Measurements from ENCODE around the gene MST1R.
"Not testable (repeated sequence)": the region's sequence is repeated elsewhere in the genome, so short reads cannot be mapped to it uniquely, and the experiment has no call there.

Gene MST1R

DNA sequence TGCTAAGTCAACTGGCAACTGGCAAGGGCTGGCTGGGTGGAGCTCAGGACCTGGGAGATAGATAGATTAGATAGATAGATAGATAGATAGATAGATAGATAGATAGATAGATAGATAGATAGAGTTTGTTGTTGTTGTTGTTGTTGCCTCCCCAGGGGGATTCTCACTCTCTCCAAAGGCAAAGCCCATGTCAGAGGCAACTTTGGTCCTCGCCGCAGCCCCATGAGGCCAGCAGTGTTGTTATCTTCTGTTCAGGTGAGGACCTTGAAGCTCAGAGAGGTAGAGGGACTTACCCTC, 7.4 kb upstream of the MST1R start:
- DNase-seq = no peak

DNA sequence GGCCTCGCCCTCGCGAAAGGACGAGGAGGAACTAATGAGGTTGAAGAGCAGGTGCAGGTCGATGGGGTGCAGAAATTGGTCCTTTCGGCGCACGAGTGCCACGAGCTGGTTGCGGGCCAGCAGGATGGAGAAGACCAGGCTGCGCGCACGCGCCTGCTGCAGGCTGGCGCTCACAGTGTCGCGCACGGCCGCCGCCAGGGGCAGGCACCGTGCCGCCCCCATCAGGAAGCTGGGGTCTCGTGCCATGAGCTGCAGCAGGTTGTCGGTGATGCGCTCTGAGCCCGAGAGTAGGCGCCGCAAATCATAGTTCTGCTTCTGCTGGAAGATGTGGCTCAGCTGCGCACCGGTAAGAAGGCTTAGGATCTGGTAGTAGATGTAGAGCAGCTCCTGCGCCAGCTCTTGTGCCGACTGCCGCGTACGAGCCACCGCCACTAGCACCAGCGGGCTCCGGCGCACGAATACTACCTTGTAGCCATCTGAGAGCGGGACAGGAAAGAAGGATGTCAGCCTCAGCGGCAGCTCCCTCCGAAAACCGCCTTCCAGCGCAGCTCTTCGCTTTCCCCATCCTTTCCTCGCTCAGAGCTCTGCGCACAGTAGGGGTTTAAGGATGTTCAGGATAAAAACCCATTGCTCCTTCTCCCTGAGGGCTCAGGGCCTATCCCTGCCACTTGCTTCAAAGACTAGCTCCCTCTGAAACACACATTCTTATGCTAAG, 6.9 kb upstream of the MST1R start:
- DNase-seq = no peak

DNA sequence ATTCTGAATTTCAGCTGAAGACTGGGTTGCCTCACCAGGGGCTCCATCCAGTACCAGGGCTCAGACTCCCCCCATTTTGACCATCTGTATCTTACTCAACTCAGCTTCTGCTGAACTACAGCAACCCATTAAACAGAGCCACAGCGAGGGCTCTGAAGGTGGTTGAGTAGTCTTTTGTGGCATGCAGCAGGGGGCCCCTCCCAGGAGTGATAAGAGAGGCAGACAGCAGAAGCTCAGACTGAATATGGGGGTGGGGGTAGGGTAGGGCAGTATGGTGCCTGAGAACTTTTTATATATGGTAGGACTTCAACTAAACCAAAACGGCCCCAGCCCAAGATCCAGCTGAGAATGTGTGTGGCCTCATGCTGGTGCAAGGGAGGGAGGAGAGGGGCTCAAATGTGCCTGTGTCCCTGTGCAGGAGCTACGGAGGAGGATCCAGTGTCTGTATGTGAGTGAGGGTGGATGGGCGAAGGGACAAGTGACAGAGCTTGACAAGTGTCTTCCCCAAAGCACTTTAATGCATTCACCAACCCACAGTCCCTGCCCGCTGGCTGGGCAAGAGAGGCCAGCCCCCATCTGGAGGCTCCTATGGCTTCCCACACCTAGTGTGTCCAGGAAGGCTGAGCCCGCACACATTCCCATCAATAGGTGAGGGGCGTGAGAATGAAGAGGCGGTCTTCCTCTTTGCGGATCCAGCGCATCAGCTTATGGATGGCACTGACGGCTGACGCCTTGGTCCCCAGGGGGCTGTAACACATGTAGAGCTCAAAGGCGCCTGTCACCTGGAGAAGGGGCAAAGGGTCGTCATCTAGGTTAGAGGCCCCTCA, 4.9 kb upstream of the MST1R start:
- DNase-seq = no peak

DNA sequence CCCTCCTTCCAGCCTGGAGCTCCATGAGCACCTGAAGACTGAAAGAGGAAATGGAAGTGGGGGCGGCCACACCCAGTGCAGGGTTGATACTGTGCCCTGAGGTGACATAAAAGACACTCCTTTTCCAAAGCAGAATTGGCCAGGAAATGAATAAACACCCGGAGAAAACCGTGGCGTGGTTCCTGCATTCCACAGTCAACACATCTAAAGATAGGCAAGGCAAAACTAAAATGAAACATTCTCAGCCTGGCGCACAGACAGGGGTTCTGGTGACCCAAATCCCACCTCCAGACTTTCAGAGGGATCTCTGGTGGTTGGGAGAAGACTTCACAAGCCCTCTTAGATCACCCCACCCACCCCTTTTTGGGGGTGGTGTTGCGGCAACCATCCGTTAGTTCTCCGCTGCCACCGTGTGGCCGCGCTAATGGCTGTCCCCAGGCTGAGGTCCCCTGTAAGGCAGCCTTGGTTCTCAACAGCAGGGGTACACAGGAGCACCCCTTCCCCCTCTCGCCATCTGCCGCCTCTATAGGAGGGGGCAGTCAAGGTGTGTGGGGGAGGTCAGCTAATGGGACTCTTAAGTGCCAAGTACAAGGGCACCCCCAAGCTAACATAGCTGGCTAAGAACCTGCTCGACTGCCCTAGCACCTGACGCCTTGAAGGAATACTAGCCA, 2.5 kb upstream of the MST1R start:
- DNase-seq = peak; percentile 28

DNA sequence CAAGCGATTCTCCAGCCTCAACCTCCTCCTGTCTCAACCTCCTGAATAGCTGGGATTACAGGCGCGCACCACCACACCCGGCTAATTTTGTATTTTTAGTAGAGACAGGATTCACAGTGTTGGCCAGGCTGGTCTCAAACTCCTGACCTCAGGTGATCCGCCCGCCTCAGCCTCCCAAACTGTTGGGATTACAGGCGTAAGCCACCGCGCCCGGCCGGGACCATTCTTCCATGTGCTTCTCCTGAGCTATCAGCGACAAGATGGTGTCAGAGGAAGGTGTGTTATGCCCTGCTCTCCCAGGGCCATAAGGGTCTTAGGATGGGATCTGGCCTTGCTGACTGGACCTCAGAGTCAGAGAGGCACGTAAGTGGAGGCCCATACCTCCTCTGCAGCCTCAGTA, 775 bp upstream of the MST1R start:
- not testable (repeated sequence) for DNase-seq

DNA sequence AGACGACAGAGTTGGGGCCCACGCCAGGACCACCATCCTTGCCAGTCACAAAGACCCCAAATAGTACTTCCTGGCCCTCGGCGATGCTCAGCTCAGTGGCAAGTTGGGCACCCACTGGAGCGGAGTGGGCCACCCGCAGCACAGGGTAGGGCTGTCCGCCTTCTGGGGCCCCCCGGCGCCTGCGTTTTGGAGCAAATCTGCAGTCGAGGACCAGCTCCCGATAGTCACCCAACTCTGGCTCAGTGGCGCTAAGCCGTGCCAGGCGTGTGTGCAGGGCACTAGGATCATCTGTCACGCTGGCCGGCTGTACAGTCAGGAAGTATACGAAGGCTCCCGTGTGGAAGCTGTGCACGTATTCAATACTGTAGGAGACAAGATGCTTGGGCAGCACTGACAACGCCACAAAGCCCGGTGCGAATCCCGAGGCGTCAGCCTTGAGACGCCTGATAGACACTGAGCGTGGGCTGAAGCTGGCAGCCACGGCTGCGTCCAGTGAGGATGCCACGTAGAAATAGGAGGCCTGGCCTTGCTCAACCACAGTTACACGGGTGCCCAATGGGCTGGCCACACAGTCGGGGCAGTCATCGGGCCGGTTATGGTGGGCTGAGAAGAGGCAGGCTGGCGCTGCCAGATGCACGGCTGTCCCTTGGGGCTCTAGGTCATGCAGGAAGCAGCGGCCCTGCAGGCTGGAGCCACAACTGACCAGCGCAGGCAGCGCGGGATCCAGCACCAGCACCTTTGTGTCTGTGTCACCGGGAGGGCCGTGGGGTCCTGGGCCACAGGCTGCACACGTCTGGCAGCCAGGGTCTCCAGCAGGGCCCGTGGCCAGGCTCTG, 945 bp downstream of the MST1R start:
- no peak for DNase-seq

DNA sequence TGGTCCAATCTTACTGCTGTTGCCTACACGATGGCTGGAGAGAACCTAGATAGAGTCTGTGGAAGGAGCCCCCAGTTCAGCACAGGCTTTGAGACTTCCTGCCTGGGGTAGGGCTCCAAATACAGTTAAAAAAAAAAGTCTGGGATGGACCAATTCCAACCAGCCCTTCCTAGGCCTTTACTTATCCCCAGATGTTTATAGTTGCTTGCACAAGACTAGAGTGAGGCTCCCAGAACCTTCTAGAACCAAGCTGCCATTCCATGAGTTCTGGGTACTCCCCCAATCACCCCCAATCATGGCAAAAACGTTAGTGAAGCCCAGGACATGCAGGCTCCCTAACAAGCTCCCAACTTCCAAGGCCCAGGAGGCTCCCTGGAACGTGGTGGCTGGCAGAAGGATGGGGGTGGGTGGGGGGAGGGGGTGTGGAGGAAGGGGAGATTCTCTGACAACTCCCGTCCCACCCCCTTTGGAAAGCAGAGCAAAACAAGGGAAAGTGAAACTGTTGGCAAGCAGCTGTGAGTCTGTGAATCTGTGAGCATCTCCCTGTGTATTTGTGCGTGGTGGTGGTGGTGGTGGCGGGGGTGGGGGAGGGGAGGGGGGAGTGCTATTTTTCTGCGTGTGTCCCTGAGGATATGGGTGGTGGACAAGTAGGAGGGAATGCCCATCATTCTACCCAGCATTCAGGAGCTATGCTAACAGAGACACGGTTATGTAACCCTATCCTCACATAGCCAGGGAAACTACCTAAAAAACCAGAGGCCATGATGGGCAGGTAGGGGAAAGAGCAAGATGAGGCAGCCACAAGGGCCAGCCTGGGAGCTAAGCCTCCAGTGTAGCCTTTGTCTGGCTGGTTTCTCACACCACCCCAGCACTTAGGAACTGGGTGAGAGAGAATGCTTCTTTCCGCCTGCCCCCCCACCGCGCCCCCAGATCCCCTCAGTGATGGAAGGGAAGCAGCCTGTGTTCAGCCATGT, 2.0 kb downstream of the MST1R start:
- no peak for DNase-seq

DNA sequence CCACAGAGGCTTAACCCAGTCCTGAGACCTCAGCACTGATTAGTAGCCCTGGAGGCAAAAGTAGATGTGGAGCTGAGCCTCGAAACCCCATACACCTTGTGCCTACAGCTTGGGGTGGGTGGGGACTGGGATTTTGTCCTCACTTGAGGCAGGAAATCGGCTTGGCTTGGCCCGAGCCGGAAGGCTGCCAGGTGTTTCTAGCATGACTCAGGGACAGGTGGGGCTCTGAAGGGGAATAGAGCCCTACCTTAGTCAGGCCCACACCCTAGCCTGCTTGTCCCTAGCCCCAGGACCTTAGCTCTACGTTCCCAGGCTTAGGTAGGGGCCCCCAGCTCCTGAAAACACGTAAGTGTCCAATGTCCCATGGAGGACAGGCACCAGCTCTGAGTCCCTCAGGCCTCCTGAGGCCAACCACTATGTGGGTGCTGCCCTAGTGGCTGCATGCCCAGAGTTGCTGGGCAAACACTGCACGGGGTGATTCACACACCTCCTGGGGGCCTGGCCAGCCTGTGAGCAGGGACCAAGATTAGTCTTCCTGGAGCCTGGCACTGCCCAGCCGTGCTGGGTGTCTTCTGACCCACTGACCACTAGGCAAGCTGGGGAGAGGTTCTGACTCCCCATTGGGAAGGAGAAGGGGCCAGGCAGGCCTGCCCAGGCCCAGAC, 3.1 kb downstream of the MST1R start:
- DNase-seq = no peak

DNA sequence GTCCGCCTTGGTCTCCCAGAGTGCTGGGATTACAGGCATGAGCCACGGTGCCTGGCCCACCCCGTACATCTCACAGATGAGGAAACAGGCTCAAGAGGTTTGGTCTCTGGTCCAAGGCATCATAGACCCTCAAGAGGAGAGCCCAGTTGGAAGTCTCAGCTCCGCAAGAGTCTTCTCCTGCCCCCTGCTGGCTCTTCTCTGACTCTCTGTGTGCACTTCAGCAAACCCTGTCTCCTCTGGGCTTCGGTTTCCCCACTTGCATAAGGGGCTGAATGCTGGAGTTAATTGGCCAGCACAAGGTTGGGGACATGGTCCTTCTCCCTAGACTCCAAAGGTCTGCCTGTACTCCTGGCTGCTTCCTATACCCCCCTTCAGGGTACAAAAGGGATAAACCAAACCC, 3.9 kb downstream of the MST1R start:
- no peak for DNase-seq

DNA sequence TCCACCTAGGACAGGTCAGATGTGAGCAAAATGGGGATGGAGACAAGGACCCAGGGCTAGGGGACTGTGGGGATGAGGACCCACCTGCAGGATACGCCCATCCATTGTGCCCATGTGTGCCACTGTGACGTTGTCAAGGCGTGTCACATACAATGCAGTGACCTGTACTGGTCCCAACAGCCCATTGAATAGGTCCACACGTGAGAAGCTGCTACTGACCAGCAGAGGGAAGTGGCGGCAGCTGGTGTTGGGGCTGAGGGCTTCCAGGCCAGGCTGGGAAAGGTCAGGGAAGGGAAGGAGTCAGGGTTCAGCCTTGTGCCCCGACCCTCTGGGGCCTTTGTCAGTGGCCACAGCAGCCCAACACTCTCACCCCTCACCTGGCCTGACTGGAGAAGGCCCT, 4.7 kb downstream of the MST1R start:
- DNase-seq = no peak

DNA sequence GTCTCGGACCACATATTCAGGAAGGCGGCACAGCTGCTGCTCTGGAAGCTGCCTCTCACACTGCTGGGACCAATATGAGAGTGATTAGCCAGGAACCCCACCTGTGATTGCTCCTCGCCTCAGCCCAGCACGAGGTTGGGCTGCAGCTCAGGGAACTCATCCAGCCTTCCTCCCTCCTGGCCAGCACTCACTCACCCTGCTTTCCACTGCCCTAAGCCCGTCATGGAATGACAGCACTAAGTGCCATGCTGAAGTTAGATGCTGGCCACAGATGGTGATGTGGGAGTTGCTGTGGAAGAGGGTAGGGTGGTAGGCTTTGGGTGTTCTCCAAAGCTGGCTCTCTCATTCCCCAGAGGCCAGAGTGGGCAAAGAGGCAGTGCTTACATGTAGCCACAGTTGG, 7.3 kb downstream of the MST1R start:
- DNase-seq = no peak

DNA sequence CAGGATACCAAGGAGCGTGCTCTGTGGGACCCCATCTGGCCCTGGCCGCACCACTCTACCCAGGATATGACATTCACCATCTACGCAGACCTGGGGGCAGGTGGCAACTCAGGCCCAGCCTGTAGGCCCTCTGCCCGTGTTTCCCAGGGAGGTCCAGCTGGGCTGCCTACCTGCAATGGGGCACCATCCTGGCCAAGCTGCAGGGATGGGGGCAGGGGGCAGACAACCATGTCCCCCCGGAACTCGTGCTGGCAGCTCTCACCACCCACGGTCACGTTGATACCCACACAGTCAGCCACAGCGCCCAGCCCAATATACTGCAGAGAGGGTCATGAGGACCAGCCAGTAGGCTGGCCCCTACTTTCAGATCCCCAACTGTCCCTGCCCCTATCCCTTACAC, 7.9 kb downstream of the MST1R start:
- DNase-seq = no peak

DNA sequence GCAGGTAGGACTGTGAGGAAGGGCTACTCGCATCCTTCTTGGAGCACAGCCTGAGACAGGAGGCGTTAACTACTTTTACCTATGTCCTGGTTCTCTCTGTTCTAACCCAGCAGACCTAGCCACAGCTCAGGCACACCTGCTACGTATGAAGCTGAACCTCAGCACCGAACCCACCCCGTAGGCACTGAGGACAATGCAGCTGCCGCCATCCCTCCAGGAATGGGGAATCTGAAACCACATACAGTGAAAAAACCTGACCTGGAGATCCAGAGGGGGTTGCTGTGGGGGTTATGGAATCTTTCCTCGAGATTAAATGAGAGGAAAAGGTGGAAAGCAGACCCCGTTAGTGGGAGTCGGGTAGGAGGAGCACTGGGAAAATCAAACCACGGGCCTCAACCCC, 14.4 kb downstream of the MST1R start:
- no peak for DNase-seq

DNA sequence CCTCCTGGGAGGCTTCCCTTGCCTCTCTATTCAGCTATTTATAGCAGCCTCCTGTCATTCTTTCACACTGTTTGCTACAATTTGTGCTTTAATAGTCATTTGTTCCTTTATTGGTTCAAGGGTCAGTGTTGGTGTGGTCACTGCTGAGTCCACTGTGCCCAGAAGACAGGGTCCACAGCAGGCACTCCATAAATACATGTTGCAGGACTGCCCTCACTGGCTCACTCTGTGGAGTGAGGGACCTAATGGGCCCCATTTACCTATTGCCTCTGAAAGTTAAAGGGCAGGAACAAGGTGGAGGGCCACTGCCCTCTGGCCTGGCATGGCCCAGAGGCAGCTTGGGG, 16.8 kb downstream of the MST1R start:
- no peak for DNase-seq

DNA sequence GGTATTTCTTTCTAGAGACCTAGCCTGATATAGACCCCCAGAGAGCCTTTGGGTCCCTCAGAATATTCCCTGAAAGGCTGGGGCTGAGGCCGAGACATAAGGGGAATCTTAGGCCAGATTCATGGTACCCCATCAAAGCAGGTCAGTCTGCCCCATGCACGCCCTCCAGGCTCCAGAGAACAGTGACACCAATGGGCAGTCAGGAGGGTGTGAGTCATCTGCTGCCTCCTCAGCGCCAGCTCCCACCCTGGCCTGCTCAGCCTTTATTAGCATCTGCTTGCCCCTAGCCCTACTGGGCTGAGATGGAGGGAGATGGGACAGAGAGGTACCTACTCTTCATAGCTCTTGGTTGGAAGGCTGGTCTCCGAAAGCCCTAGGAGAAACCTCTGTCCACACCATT, 19.7 kb downstream of the MST1R start:
- no peak for DNase-seq

DNA sequence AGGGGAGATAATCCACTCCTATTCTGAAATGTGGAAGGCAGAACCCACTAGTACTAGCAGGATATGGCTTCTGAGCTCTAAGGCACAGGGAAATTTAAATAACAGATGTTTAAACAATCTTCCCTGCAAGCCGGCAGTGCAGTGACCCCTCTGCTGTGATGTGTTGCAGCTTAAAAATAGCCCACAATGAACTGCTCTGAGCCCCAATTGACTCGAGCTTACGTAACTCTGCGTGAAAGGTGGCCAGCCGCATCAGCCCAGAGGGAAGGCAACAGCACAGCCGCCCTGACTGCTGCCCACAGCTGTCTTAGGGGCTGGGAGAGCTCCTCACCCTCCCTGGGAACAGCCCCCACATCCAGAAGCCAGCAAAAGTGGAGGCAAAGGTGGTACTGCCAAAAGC, 21.5 kb downstream of the MST1R start:
- DNase-seq = no peak

DNA sequence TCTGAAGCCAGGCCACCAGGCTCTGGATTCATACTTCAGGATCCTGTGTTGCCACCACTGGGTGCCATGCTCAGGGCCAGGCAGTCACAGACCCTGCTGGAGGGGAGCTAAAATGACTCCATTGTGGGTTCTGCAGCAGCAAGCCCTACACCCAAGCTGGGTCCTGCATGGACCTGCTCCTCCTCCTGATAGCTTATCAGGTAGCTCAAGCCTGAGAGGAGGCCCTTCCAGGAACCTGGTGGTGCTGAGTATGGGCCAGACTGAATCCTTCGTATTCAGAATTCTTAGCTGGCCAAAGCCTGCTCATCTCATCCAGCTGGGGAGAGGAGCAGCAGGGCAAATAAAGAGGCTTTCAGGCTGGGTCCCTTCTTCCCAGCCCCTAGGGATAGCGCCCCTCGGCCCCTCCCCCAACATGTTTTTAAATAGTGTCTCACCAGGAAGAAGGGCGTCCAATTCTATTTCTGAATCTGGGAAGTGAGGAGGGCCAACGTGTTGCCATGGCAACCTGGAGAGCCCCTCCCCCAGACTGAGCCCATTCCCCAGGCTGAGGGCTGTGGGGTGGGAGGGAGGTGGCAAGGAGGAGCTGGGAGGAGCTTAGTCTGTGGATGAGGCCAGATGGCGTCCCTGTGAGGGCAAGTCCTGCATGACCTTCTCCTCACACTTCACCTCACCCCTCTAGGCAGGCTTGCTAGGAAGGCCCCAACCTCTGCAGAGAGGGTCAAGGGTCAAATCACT, 22.9 kb downstream of the MST1R start:
- no peak for DNase-seq

DNA sequence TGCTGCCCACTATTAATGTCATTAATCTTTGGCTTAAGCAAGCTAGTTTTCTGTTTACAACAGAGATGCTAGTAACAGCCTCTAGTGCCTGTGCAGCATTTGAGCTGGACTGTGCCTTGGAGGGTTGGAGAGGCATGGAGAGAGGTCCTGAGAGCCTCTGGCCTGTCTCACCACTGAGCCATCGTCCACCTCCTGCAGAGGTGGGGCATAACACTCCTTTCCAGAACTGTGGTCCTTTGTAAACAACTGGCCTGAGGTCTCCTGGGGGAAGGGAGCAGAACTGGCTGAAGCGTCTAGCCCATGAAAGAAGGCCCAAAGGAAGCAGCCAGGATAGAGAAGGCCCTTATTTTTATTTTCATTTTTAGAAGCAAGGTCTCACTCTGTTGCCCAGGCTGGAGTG, 24.0 kb downstream of the MST1R start:
- DNase-seq = no peak

DNA sequence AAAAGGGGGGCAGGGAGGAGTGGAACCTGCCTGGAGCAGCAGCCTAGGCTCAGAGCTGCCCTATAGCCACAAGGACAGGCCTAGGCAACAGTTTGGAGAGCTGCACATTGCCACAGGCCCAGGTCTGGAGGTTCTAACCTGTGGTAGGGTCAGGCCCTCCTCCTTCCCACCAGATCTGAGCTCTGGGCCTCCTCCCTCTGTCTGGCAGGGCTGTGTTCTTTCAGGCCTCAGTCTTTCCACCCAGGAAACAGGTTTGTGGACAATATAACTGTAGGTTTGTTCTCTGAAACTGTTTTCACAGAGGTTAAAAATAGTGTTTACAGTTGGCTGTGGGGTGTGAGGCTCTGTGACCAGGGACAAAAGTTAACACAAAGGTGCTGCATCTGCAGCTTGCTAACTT, 25.0 kb downstream of the MST1R start:
- DNase-seq = no peak

DNA sequence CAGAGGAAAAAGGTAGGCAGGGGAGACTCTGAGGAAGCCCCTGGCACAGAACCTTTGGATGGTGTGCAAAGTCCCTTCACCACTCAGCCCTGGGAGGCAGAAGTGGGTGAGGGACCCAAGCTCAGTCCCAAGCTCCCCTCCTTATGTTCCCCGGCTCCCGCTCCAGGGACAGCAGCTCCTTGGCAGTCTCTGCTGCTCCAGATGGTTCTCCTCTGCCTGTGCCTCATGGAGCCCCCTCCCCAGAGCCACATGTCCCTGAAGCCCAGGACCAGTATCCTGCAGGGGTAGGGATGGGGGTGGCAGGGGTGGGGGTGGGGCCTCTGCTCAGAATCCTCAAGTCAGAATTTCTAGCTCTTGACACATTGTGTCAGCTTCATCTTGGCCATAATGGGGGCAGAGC, 26.0 kb downstream of the MST1R start:
- DNase-seq = no peak

DNA sequence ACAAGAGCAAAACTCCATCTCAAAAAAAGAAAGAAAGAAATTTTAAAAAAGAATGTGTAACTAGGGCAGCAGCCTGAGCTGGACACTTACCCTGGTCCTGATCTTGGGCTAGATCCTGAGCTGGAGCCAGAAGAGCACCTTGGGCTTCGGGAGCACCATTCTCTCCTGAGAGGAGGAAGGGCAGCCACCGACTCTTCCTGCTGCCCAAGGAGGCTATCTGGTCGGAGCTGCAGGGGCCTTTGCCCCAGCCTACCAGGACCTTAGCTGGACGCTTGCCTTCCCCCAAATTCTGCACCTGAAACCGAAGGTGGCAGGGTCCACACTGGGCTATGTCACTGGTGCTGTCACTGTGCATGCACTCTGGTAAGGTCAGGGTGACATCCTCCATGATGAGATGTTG, 27.1 kb downstream of the MST1R start:
- no peak for DNase-seq
